ENCODE data around the gene AOC1. TPM values are rescaled to one million over a fixed set of nuclear protein-coding genes. Genes with fewer than 3 reads are reported as not detected.

Gene AOC1
- total and polyA plus RNA-seq, 2 of the 4 experiments (the other 2 are of a cell fraction), result not detected

DNA sequence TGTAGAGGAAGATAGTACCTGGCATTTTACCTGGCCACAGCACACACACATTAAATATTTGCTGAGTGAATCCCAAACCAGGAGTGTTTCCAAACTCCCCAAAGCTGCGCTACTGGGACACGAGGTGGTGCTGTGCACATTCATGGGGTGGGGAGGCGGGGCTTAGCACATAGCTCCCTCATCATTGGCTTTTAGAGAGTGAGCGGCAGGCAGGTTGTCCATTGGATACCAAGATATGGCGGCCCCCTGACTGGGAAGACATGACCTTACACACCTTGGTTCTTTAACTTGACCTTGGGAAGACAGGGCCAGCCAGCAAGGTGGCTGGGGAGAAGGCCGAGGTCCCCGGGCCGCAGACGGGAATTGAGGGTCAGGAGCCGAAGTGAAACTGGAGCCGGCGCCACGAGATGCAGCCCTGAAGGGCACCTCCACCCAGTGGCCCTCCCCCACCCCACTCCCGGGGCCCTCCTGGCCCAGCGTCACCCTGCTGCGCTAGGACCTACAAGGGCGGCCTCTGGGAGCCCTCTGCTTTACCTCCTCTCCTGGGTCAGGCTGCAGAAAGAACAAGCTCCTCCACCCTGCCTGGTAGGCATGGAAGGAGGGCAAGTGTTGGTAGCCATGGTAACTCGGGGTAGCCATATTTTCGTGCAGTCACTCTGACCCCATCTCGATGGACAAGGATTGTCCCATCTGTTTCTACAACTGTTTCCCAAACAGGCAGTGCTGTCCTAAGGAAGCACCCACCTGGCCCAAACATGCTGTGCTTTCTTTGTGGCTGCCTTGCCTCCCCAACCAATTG, 27.7 kb upstream of the AOC1 start (continued):
- no peak for TF ChIP-seq CHD1 (IDR thresholded peaks at IDR 0.05; ENCODE audit: low read depth, low read length)

DNA sequence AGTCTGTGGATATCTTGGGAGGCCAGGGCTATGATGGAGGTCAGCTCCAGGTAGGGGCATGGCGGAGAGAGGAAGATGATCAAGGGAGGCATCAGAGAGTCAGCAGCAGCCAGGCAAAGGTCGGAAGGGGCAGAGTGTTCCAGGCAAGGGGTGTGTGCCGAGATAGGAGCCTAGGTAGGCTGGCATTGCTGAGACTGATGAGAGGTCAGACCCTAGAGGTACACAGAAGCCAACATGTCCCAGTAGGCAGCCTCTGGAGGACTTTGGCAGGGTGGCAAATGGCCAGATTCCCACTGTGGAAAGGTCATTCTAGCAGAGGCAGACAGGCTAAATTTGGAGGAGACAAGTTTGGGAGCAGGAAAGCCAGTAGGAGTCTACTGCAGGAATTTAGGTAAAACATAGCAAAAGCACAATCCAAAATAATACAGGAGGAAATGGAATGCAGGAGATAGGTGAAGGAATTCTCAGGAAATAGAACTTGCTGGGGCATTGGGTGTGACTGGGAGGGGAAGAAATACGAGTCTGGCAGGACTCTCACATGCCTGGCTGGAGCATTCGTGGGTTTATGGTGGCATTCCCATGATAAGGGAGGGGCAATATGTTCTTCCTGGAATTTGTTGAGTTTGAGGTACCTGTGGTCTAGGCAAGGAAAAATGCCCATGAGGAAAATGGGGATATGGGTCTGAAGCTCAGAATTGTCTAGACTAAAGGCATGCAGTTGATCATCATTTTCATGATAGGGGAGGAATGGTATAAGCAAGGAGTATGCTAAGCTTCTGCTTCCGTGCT, 26.1 kb upstream of the AOC1 start:
- Histone ChIP-seq H3K56ac (ENCODE audit: extremely low read depth, insufficient read depth, low read length) (no peak overlapping the region), H2BK120ac (ENCODE audit: low read depth, low read length) (no peak overlapping the region), H3K4me3 (ENCODE audit: insufficient read depth, low read depth, low read length) (no peak overlapping the region), H4K8ac (ENCODE audit: low read depth in 2 of 2, low read length in 2 of 2) (no peak overlapping the region), H4K20me1 (ENCODE audit: insufficient read depth, low read length) (no peaks in the 10 kb centered on the region), H4K5ac (ENCODE audit: low read depth, low read length) (no peak overlapping the region), H2BK20ac (ENCODE audit: low read depth, low read length) (no peak overlapping the region), H3K27me3 (ENCODE audit: control insufficient read depth, insufficient read depth, low read length) (no peaks in the 10 kb centered on the region; the same call in 1 of the 2 replicates), H4K91ac (ENCODE audit: insufficient read depth, low read depth, low read length) (no peak overlapping the region), H3K9ac (ENCODE audit: low read depth, low read length) (no peak overlapping the region), H3K23ac (ENCODE audit: low read depth, low read length) (no peak overlapping the region), H3K4me2 (ENCODE audit: low read depth, low read length) (no peak overlapping the region), H3K9me1 (ENCODE audit: insufficient read depth, low read length) (no peaks in the 10 kb centered on the region), H2AK5ac (ENCODE audit: low read depth, low read length) (no peak overlapping the region), H3K27ac (ENCODE audit: insufficient read depth, low read length) (no peak overlapping the region), H3K36me3 (ENCODE audit: control insufficient read depth, insufficient read depth, low read length) (no peaks in the 10 kb centered on the region), H3K9me3 (ENCODE audit: control insufficient read depth, insufficient read depth, low read length) (no peaks in the 10 kb centered on the region; the same call in 1 of the 2 replicates), H3K79me1 (ENCODE audit: low read depth in 1 of 2, low read length in 2 of 2) (no peaks in the 10 kb centered on the region), H2AFZ (replicated peaks; ENCODE audit: low read length, poor library complexity) (no peak overlapping the region), H3K18ac (ENCODE audit: low read depth, low read length) (no peak overlapping the region), H2BK15ac (ENCODE audit: low read depth, low read length) (no peak overlapping the region), H2AK9ac (replicated peaks; ENCODE audit: low read depth, low read length, poor library complexity) (no peak overlapping the region), H3K4me1 (ENCODE audit: control insufficient read depth, insufficient read depth, low read length) (no peaks in the 10 kb centered on the region; the same call in 1 of the 2 replicates), H3K4ac (ENCODE audit: low read depth, low read length) (no peak overlapping the region), H2BK5ac (ENCODE audit: low read depth, low read length, poor library complexity, severe bottlenecking) (no peak overlapping the region), H3K14ac (replicated peaks; ENCODE audit: low read depth, low read length) (no peak overlapping the region)
- in situ Hi-C loops (cut with MboI; ENCODE audit: low sequenced_read_pairs), result no loop called here
- WGBS, 2 experiments (ENCODE audit: extremely low coverage in 2 of 2, insufficient read length in 1 of 2), result 31% methylated on average over 2 of the region's 6 CpGs; no CpG with 5 or more reads in 1 of the 2 experiments
- CTCF ChIA-PET, result no interaction called here
- DNase-seq (no peak), ATAC-seq (ENCODE audit: low read depth) (no peak)
- dilution Hi-C loops (cut with HindIII; ENCODE audit: low sequenced_read_pairs, unreplicated experiment), result no loop called here
- BruUV-seq (replicated peaks), result no TSS peak
- intact Hi-C loops (cut with micrococcal nuclease), result no loop called here
- POLR2A ChIA-PET (ENCODE audit: unreplicated experiment), result no interaction called here
- TF ChIP-seq MAFK (IDR thresholded peaks at IDR 0.05; ENCODE audit: low read depth, low read length) (no peak), FOS (IDR thresholded peaks at IDR 0.05; ENCODE audit: low read depth, low read length) (no peak), CHD1 (IDR thresholded peaks at IDR 0.05; ENCODE audit: low read depth, low read length) (no peak), RAD21 (IDR thresholded peaks at IDR 0.05; ENCODE audit: low read length) (no peak), MAZ (IDR thresholded peaks at IDR 0.05; ENCODE audit: borderline replicate concordance, low read depth, low read length) (no peak), SMC3 (IDR thresholded peaks at IDR 0.05; ENCODE audit: low read depth, low read length) (no peak), RFX5 (IDR thresholded peaks at IDR 0.05; ENCODE audit: low read depth, low read length) (no peak), MXI1 (IDR thresholded peaks at IDR 0.05; ENCODE audit: borderline replicate concordance, low read depth, low read length) (no peak), CEBPB (IDR thresholded peaks at IDR 0.05; ENCODE audit: low read depth, low read length) (no peak)
- TF ChIP-seq, protein P1, sequence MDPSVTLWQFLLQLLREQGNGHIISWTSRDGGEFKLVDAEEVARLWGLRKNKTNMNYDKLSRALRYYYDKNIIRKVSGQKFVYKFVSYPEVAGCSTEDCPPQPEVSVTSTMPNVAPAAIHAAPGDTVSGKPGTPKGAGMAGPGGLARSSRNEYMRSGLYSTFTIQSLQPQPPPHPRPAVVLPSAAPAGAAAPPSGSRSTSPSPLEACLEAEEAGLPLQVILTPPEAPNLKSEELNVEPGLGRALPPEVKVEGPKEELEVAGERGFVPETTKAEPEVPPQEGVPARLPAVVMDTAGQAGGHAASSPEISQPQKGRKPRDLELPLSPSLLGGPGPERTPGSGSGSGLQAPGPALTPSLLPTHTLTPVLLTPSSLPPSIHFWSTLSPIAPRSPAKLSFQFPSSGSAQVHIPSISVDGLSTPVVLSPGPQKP (IDR thresholded peaks at IDR 0.05; ENCODE audit: borderline replicate concordance, low read depth, low read length), result no peak
- TF ChIP-seq, protein P2, sequence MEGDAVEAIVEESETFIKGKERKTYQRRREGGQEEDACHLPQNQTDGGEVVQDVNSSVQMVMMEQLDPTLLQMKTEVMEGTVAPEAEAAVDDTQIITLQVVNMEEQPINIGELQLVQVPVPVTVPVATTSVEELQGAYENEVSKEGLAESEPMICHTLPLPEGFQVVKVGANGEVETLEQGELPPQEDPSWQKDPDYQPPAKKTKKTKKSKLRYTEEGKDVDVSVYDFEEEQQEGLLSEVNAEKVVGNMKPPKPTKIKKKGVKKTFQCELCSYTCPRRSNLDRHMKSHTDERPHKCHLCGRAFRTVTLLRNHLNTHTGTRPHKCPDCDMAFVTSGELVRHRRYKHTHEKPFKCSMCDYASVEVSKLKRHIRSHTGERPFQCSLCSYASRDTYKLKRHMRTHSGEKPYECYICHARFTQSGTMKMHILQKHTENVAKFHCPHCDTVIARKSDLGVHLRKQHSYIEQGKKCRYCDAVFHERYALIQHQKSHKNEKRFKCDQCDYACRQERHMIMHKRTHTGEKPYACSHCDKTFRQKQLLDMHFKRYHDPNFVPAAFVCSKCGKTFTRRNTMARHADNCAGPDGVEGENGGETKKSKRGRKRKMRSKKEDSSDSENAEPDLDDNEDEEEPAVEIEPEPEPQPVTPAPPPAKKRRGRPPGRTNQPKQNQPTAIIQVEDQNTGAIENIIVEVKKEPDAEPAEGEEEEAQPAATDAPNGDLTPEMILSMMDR (conservative IDR thresholded peaks at IDR 0.05; ENCODE audit: low read depth, low read length), result no peak
